WTC11 (cell line): Measurements from ENCODE around the gene TUNAR. TPM values are rescaled to one million over a fixed set of nuclear protein-coding genes. Genes with fewer than 3 reads are reported as not detected.

ENCODE experiments used
- ATAC-seq: fragments of 200-7000 bp; cut with Tn5 transposase; 2 replicates; pipeline ENCODE4 v1.10.0; 2021; ENCODE audit warnings: mild to moderate bottlenecking, moderate library complexity
- CTCF ChIA-PET: fragments of 300-600 bp; sonication (Branson Sonifier 250); formaldehyde crosslinking; loops from one replicate; lab custom pipeline; 2021; ENCODE audit warnings: antibody characterized with exemption; lab: Charles Lee
- POLR2A ChIA-PET: fragments of 350-600 bp; sonication (Branson Sonifier 250); formaldehyde crosslinking; loops from one replicate; lab custom pipeline; 2021; ENCODE audit warnings: antibody characterized with exemption; lab: Charles Lee
- DNase-seq: peaks from one replicate; pipeline ENCODE4 v3.0.0; 2021; ENCODE audit warnings: low spot score
- H3K27ac Mint-ChIP-seq: 2 replicates; pipeline ENCODE4 v1.8.0; 2021; ENCODE audit warnings: mixed read lengths
- H3K27me3 Mint-ChIP-seq: 2 replicates; pipeline ENCODE4 v1.8.0; 2021; ENCODE audit warnings: low read depth, mild to moderate bottlenecking, moderate library complexity, mixed read lengths
- H3K36me3 Mint-ChIP-seq: 2 replicates; pipeline ENCODE4 v1.8.0; 2021; ENCODE audit warnings: mixed read lengths
- H3K4me1 Mint-ChIP-seq: 2 replicates; pipeline ENCODE4 v1.8.0; 2022; ENCODE audit warnings: mixed read lengths
- H3K4me3 Mint-ChIP-seq: 2 replicates; pipeline ENCODE4 v1.8.0; 2021; ENCODE audit warnings: mild to moderate bottlenecking, moderate library complexity, mixed read lengths
- H3K9me3 Mint-ChIP-seq: 2 replicates; pipeline ENCODE4 v1.8.0; 2021; ENCODE audit warnings: mixed read lengths
- CREB1 ChIP-seq: sonication (generic); formaldehyde crosslinking; IDR thresholded peaks from 2 replicates; pipeline ENCODE4 v1.8.0; 2023; ENCODE audit warnings: mild to moderate bottlenecking, missing genetic modification reagents
- EMX1 ChIP-seq: fragments of 250-450 bp; sonication (Bioruptor Pico); IDR thresholded peaks from 2 replicates; pipeline ENCODE4 v1.8.0; 2021; ENCODE audit warnings: mild to moderate bottlenecking
- MYBL2 ChIP-seq: sonication (generic); formaldehyde crosslinking; IDR thresholded peaks from 2 replicates; pipeline ENCODE4 v1.8.1; 2023; ENCODE audit warnings: mild to moderate bottlenecking, moderate library complexity, missing genetic modification reagents
- PRRX2 ChIP-seq: fragments of 250-450 bp; sonication (Bioruptor Pico); IDR thresholded peaks from 2 replicates; pipeline ENCODE4 v1.8.0; 2021; ENCODE audit warnings: mild to moderate bottlenecking
- SMAD3 ChIP-seq: sonication (generic); formaldehyde crosslinking; IDR thresholded peaks from 2 replicates; pipeline ENCODE4 v1.8.0; 2022; ENCODE audit warnings: missing genetic modification reagents, mild to moderate bottlenecking, borderline replicate concordance
- SP1 ChIP-seq: sonication (generic); formaldehyde crosslinking; conservative IDR thresholded peaks from 2 replicates; pipeline ENCODE4 v1.8.1; 2022; ENCODE audit warnings: missing genetic modification reagents
- TCF7 ChIP-seq: sonication (generic); formaldehyde crosslinking; IDR thresholded peaks from 2 replicates; pipeline ENCODE4 v1.8.0; 2022; ENCODE audit warnings: mild to moderate bottlenecking, low read depth, missing genetic modification reagents, moderate library complexity
- TEAD4 ChIP-seq: sonication (generic); formaldehyde crosslinking; IDR thresholded peaks from 2 replicates; pipeline ENCODE4 v1.8.0; 2022; ENCODE audit warnings: mild to moderate bottlenecking, missing genetic modification reagents
- ZNF219 ChIP-seq: sonication (generic); formaldehyde crosslinking; IDR thresholded peaks from 2 replicates; pipeline ENCODE4 v1.8.0; 2023; ENCODE audit warnings: missing genetic modification reagents, mild to moderate bottlenecking, borderline replicate concordance
- ZNF263 ChIP-seq: sonication (generic); formaldehyde crosslinking; IDR thresholded peaks from 2 replicates; pipeline ENCODE4 v1.8.1; 2022; ENCODE audit warnings: low read depth, mild to moderate bottlenecking, moderate library complexity, missing genetic modification reagents
- ZNF671 ChIP-seq: fragments of 250-450 bp; sonication (Bioruptor Pico); IDR thresholded peaks from 2 replicates; pipeline ENCODE4 v1.8.0; 2021; ENCODE audit warnings: mild to moderate bottlenecking
- total RNA-seq: library from RNA; stranded (reverse); gene quantifications from 3 replicates; pipeline ENCODE4 v1.2.3, GENCODE V29; 2021
- TF ChIP-seq, protein P1 (sequence below): sonication (generic); formaldehyde crosslinking; IDR thresholded peaks from 2 replicates; pipeline ENCODE4 v1.8.0; 2023; ENCODE audit warnings: mild to moderate bottlenecking, missing genetic modification reagents
- TF ChIP-seq, protein P2 (sequence below): sonication (generic); formaldehyde crosslinking; IDR thresholded peaks from 2 replicates; pipeline ENCODE4 v1.8.1; 2023; ENCODE audit warnings: mild to moderate bottlenecking, missing genetic modification reagents
- TF ChIP-seq, protein P3 (sequence below): sonication (generic); formaldehyde crosslinking; conservative IDR thresholded peaks from 2 replicates; pipeline ENCODE4 v1.8.1; 2022; ENCODE audit warnings: mild to moderate bottlenecking, missing genetic modification reagents
- TF ChIP-seq, protein P4 (sequence below): fragments of 250-450 bp; sonication (Bioruptor Pico); IDR thresholded peaks from 2 replicates; pipeline ENCODE4 v1.9.0; 2021; ENCODE audit warnings: mild to moderate bottlenecking
- TF ChIP-seq, protein P5 (sequence below): sonication (generic); formaldehyde crosslinking; IDR thresholded peaks from 2 replicates; pipeline ENCODE4 v1.8.1; 2022; ENCODE audit warnings: missing genetic modification reagents, borderline replicate concordance
- TF ChIP-seq, protein P6 (sequence below): fragments of 250-450 bp; sonication (Bioruptor Pico); IDR thresholded peaks from 2 replicates; pipeline ENCODE4 v2.1.2; 2022; ENCODE audit warnings: mild to moderate bottlenecking, moderate library complexity

Gene TUNAR
- total RNA-seq, 1 experiment from 2014 or later: 36.3 TPM

DNA sequence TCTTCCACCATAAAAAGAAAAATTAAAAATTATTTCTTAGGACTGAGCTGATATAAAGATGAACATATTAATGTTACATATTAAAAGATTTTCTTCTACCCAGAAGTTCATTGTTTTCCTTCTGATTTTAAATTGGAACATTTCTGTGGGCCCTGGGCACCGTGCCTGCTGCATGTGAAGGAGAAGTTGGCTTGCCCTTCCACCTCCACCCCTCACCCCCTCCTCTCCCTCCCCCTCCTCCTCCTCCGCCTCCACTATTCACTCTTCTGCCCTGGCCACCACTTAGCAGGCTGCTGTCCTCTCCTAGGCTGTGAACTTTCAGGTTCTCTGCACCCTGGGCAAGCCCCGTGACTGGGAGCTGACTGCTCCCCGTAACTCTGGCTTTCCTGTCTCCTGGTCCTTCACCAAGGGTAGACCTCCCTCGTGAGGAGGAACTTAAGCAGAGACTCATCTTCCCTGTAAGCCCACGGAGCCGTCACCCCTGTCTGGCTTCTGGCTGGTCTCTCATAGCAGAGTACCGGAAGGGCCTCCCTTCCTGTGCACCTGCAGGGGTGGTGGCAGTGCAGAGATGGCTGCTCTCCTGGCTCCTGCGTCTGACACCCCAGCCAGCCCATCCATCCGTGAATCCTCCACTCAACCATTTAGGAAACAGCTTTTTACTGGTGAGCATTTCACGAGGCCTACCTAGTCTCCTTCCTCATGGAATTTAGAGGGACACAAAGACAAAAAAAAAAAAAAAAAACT lies 12.8 kb downstream of the TUNAR start:
- ATAC-seq (no peak), DNase-seq (no peak)
- Mint-ChIP-seq H3K4me3 (no peak overlapping the region), H3K36me3 (peaks cover 32% of the 10 kb centered on the region), H3K27me3 (no peaks in the 10 kb centered on the region), H3K27ac (no peak overlapping the region), H3K9me3 (no peaks in the 10 kb centered on the region), H3K4me1 (peaks cover 37% of the 10 kb centered on the region)
- ChIA-PET POLR2A (no interaction called here), CTCF (no interaction called here)
- TF ChIP-seq, protein P1, sequence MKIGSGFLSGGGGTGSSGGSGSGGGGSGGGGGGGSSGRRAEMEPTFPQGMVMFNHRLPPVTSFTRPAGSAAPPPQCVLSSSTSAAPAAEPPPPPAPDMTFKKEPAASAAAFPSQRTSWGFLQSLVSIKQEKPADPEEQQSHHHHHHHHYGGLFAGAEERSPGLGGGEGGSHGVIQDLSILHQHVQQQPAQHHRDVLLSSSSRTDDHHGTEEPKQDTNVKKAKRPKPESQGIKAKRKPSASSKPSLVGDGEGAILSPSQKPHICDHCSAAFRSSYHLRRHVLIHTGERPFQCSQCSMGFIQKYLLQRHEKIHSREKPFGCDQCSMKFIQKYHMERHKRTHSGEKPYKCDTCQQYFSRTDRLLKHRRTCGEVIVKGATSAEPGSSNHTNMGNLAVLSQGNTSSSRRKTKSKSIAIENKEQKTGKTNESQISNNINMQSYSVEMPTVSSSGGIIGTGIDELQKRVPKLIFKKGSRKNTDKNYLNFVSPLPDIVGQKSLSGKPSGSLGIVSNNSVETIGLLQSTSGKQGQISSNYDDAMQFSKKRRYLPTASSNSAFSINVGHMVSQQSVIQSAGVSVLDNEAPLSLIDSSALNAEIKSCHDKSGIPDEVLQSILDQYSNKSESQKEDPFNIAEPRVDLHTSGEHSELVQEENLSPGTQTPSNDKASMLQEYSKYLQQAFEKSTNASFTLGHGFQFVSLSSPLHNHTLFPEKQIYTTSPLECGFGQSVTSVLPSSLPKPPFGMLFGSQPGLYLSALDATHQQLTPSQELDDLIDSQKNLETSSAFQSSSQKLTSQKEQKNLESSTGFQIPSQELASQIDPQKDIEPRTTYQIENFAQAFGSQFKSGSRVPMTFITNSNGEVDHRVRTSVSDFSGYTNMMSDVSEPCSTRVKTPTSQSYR (CRISPR knock-in tag): no peak

DNA sequence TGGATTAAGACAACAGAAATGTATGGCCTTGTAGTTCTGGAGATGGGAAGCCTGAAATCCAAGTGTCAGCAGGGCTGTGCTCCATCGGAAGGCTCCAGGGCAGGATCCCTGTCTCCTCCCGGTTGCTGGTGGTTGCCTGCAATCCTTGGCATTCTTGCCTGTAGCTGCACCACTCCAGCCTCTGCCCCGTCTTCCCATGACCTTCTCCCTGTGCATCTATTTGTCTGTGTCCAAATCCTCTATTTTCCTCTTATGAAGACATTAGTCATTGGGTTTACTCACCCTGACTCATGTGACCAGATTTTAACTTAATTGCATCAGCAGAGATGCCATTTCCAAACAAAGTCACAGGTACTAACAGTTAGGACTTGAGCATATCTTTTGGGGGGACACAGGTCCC lies 15.1 kb downstream of the TUNAR start:
- DNase-seq (no peak), ATAC-seq (no peak)
- POLR2A ChIA-PET: no interaction called here
- Mint-ChIP-seq H3K27ac (no peak overlapping the region), H3K9me3 (no peaks in the 10 kb centered on the region), H3K27me3 (no peaks in the 10 kb centered on the region), H3K4me1 (peaks cover 43% of the 10 kb centered on the region), H3K36me3 (peaks cover 29% of the 10 kb centered on the region), H3K4me3 (no peak overlapping the region)
- TF ChIP-seq ZNF671 (CRISPR knock-in tag) (no peak), MYBL2 (no peak), TEAD4 (CRISPR knock-in tag) (no peak), SP1 (CRISPR knock-in tag) (no peak), ZNF219 (CRISPR knock-in tag) (no peak), SMAD3 (CRISPR knock-in tag) (no peak), TCF7 (CRISPR knock-in tag) (no peak), PRRX2 (CRISPR knock-in tag) (no peak), ZNF263 (CRISPR knock-in tag) (no peak), CREB1 (CRISPR knock-in tag) (no peak)
- TF ChIP-seq, protein P2, sequence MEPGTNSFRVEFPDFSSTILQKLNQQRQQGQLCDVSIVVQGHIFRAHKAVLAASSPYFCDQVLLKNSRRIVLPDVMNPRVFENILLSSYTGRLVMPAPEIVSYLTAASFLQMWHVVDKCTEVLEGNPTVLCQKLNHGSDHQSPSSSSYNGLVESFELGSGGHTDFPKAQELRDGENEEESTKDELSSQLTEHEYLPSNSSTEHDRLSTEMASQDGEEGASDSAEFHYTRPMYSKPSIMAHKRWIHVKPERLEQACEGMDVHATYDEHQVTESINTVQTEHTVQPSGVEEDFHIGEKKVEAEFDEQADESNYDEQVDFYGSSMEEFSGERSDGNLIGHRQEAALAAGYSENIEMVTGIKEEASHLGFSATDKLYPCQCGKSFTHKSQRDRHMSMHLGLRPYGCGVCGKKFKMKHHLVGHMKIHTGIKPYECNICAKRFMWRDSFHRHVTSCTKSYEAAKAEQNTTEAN (CRISPR knock-in tag): no peak
- TF ChIP-seq, protein P3, sequence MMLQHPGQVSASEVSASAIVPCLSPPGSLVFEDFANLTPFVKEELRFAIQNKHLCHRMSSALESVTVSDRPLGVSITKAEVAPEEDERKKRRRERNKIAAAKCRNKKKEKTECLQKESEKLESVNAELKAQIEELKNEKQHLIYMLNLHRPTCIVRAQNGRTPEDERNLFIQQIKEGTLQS: no peak
- CTCF ChIA-PET: interaction anchor here (1.4 kb wide), 1 partner anchor 102 kb away, joined by 4 read pairs; no protein-coding TSS in a partner anchor

DNA sequence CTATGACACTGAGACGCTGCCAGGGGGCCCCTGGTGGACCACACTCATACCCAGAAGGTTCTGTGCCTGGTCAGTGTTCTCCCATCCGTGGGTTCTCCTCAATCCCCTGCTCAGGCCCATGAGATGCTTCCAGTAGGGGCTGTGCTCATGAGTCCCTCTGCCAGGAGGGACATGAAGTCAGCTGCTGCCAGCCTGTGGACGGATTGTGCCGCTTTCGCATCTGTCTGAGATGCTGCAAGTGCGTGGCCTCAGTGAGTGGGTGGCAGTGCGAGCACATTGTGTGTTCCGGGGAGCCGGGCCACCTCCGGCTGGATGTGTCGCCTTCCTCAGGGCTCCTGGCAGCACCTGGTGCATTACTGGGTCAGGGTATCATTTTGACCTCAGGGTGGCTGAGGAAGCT lies 15.5 kb downstream of the TUNAR start:
- DNase-seq: no peak
- H3K4me3 Mint-ChIP-seq: no peak overlapping the region
- no peaks in the 10 kb centered on the region for H3K27me3 Mint-ChIP-seq
- ATAC-seq: no peak
- no peak overlapping the region for H3K27ac Mint-ChIP-seq
- TF ChIP-seq, protein P4, sequence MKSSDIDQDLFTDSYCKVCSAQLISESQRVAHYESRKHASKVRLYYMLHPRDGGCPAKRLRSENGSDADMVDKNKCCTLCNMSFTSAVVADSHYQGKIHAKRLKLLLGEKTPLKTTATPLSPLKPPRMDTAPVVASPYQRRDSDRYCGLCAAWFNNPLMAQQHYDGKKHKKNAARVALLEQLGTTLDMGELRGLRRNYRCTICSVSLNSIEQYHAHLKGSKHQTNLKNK (CRISPR knock-in tag): no peak
- TF ChIP-seq, protein P5, sequence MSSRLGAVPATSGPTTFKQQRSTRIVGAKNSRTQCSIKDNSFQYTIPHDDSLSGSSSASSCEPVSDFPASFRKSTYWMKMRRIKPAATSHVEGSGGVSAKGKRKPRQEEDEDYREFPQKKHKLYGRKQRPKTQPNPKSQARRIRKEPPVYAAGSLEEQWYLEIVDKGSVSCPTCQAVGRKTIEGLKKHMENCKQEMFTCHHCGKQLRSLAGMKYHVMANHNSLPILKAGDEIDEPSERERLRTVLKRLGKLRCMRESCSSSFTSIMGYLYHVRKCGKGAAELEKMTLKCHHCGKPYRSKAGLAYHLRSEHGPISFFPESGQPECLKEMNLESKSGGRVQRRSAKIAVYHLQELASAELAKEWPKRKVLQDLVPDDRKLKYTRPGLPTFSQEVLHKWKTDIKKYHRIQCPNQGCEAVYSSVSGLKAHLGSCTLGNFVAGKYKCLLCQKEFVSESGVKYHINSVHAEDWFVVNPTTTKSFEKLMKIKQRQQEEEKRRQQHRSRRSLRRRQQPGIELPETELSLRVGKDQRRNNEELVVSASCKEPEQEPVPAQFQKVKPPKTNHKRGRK: no peak
- TF ChIP-seq EMX1 (CRISPR knock-in tag): no peak
- TF ChIP-seq, protein P6, sequence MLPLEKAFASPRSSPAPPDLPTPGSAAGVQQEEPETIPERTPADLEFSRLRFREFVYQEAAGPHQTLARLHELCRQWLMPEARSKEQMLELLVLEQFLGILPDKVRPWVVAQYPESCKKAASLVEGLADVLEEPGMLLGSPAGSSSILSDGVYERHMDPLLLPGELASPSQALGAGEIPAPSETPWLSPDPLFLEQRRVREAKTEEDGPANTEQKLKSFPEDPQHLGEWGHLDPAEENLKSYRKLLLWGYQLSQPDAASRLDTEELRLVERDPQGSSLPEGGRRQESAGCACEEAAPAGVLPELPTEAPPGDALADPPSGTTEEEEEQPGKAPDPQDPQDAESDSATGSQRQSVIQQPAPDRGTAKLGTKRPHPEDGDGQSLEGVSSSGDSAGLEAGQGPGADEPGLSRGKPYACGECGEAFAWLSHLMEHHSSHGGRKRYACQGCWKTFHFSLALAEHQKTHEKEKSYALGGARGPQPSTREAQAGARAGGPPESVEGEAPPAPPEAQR (CRISPR knock-in tag): no peak
- TF ChIP-seq, all 79 proteins: peak for 0
- ChIA-PET CTCF (interaction anchor here (1.4 kb wide), 2 partner anchors 102 kb away, joined by 4 to 6 read pairs; no protein-coding TSS in a partner anchor), POLR2A (no interaction called here)
- peaks cover 25% of the 10 kb centered on the region for H3K36me3 Mint-ChIP-seq
- H3K4me1 Mint-ChIP-seq: peaks cover 47% of the 10 kb centered on the region
- no peaks in the 10 kb centered on the region for H3K9me3 Mint-ChIP-seq
